ENCODE measurements around the gene HOXA3.

DNA sequence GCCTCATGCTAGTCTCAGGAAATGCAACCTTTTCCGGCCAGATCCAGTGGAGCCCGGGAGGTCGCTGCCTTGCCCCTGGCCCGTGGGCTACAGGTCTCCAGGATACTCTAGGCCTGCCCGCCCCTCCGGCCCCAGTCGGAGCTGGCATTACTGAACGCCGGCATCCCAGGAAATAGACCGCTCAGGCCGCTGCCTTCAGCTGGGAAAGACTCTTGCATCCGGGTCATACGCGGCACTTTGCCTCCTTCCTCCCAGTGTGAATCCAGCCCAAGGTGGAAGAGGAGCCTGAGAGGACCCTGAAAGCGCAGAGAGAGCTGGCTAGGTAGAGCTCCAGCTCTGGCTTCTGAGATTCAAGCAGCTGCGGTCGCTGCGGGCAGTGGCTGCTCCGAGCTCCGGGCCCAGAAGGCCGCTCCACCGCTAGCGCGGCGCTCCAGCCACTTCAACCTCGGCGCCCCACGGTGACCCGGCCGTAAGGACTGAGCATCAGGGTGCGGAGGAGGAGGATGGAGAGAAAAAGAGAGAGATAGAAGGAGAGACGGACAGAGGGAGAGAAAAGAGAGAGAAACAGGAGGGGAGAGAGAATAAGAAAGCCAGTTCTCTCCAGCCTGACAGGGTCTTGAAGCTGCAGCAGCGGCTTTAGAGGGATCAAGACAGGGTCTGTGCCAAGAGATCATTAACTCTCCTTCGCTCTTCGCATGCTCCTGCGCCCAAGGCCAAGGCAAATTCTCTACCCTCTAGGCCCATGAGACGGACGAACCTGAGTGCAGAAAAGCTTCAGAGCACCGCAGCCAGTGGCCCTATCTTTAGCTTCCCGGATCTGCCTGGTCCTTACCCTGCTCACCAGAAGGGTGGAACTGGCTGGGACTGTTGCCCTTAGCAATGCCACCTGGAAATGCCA, 23.5 kb upstream of the HOXA3 start:
- TF ChIP-seq CEBPB (IDR thresholded peaks at IDR 0.05; ENCODE audit: low read depth) (no peak), POLR2AphosphoS5 (IDR thresholded peaks at IDR 0.05; ENCODE audit: low read depth, low read length) (no peak), YY1 (IDR thresholded peaks at IDR 0.05; ENCODE audit: extremely low read depth, insufficient replicate concordance, low read depth, low read length) (no peak), EZH2 (IDR thresholded peaks at IDR 0.05) (no peak), POLR2A (IDR thresholded peaks at IDR 0.05; ENCODE audit: borderline replicate concordance, extremely low read depth, insufficient read depth, insufficient read length) (no peak), RAD21 (IDR thresholded peaks at IDR 0.05; ENCODE audit: low read depth) (no peak), TCF7L2 (IDR thresholded peaks at IDR 0.05; ENCODE audit: borderline replicate concordance, extremely low read depth, insufficient read depth, insufficient read length) (no peak), ZNF274 (IDR thresholded peaks at IDR 0.05; ENCODE audit: low read depth, low read length) (no peak), SIN3A (IDR thresholded peaks at IDR 0.05; ENCODE audit: low read depth) (no peak)
- TF ChIP-seq, protein P1, sequence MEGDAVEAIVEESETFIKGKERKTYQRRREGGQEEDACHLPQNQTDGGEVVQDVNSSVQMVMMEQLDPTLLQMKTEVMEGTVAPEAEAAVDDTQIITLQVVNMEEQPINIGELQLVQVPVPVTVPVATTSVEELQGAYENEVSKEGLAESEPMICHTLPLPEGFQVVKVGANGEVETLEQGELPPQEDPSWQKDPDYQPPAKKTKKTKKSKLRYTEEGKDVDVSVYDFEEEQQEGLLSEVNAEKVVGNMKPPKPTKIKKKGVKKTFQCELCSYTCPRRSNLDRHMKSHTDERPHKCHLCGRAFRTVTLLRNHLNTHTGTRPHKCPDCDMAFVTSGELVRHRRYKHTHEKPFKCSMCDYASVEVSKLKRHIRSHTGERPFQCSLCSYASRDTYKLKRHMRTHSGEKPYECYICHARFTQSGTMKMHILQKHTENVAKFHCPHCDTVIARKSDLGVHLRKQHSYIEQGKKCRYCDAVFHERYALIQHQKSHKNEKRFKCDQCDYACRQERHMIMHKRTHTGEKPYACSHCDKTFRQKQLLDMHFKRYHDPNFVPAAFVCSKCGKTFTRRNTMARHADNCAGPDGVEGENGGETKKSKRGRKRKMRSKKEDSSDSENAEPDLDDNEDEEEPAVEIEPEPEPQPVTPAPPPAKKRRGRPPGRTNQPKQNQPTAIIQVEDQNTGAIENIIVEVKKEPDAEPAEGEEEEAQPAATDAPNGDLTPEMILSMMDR (IDR thresholded peaks at IDR 0.05 in 2 of 3, conservative IDR thresholded peaks at IDR 0.05 in 1 of 3; ENCODE audit: borderline replicate concordance in 1 of 3, insufficient read depth in 1 of 3, low read depth in 2 of 3, low read length in 2 of 3) = no peak
- TF ChIP-seq, protein P2, sequence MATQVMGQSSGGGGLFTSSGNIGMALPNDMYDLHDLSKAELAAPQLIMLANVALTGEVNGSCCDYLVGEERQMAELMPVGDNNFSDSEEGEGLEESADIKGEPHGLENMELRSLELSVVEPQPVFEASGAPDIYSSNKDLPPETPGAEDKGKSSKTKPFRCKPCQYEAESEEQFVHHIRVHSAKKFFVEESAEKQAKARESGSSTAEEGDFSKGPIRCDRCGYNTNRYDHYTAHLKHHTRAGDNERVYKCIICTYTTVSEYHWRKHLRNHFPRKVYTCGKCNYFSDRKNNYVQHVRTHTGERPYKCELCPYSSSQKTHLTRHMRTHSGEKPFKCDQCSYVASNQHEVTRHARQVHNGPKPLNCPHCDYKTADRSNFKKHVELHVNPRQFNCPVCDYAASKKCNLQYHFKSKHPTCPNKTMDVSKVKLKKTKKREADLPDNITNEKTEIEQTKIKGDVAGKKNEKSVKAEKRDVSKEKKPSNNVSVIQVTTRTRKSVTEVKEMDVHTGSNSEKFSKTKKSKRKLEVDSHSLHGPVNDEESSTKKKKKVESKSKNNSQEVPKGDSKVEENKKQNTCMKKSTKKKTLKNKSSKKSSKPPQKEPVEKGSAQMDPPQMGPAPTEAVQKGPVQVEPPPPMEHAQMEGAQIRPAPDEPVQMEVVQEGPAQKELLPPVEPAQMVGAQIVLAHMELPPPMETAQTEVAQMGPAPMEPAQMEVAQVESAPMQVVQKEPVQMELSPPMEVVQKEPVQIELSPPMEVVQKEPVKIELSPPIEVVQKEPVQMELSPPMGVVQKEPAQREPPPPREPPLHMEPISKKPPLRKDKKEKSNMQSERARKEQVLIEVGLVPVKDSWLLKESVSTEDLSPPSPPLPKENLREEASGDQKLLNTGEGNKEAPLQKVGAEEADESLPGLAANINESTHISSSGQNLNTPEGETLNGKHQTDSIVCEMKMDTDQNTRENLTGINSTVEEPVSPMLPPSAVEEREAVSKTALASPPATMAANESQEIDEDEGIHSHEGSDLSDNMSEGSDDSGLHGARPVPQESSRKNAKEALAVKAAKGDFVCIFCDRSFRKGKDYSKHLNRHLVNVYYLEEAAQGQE (IDR thresholded peaks at IDR 0.05; ENCODE audit: low read depth) = no peak
- TF ChIP-seq, protein P3, sequence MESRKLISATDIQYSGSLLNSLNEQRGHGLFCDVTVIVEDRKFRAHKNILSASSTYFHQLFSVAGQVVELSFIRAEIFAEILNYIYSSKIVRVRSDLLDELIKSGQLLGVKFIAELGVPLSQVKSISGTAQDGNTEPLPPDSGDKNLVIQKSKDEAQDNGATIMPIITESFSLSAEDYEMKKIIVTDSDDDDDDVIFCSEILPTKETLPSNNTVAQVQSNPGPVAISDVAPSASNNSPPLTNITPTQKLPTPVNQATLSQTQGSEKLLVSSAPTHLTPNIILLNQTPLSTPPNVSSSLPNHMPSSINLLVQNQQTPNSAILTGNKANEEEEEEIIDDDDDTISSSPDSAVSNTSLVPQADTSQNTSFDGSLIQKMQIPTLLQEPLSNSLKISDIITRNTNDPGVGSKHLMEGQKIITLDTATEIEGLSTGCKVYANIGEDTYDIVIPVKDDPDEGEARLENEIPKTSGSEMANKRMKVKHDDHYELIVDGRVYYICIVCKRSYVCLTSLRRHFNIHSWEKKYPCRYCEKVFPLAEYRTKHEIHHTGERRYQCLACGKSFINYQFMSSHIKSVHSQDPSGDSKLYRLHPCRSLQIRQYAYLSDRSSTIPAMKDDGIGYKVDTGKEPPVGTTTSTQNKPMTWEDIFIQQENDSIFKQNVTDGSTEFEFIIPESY (IDR thresholded peaks at IDR 0.05; ENCODE audit: extremely low read depth, insufficient replicate concordance, low read length) = no peak
- TF ChIP-seq, protein P4, sequence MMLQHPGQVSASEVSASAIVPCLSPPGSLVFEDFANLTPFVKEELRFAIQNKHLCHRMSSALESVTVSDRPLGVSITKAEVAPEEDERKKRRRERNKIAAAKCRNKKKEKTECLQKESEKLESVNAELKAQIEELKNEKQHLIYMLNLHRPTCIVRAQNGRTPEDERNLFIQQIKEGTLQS (IDR thresholded peaks at IDR 0.05) = no peak

Data from HCT116 (cell line).